HEK293 (cell line): ENCODE measurements around the gene NUCB1.
A peak's percentile ranks its signal among the peaks of the same experiment; 100 is the strongest.

ENCODE experiments used
- GLIS2 ChIP-seq: fragments of 450-650 bp; formaldehyde crosslinking; IDR thresholded peaks from 2 replicates; pipeline ENCODE4 v1.5.1; 2016; ENCODE audit warnings: missing biosample characterization, missing genetic modification characterization
- KLF10 ChIP-seq: fragments of 450-650 bp; IDR thresholded peaks from 2 replicates; pipeline ENCODE4 v1.5.1; 2018; ENCODE audit warnings: missing biosample characterization, mild to moderate bottlenecking, missing genetic modification characterization
- MEIS1 ChIP-seq: sonication (generic); formaldehyde crosslinking; IDR thresholded peaks from 2 replicates; pipeline ENCODE4 v1.8.1; 2022; ENCODE audit warnings: missing genetic modification reagents, mild to moderate bottlenecking, borderline replicate concordance
- REPIN1 ChIP-seq: fragments of 450-650 bp; formaldehyde crosslinking; IDR thresholded peaks from 2 replicates; pipeline ENCODE4 v1.5.1; 2017; ENCODE audit warnings: missing biosample characterization, missing genetic modification characterization, low read depth
- SP2 ChIP-seq: fragments of 450-650 bp; formaldehyde crosslinking; IDR thresholded peaks from 2 replicates; pipeline ENCODE4 v1.5.1; 2016; ENCODE audit warnings: missing biosample characterization, missing genetic modification characterization
- TSHZ1 ChIP-seq: fragments of 450-650 bp; formaldehyde crosslinking; IDR thresholded peaks from 2 replicates; pipeline ENCODE4 v1.5.1; 2016; ENCODE audit warnings: missing biosample characterization, missing genetic modification characterization, borderline replicate concordance
- ZBTB17 ChIP-seq: fragments of 450-650 bp; formaldehyde crosslinking; IDR thresholded peaks from 2 replicates; pipeline ENCODE4 v1.5.1; 2016; ENCODE audit warnings: missing biosample characterization, missing genetic modification characterization
- ZFP37 ChIP-seq: fragments of 450-650 bp; formaldehyde crosslinking; IDR thresholded peaks from 2 replicates; pipeline ENCODE4 v1.5.1; 2016; ENCODE audit warnings: missing biosample characterization, missing genetic modification characterization
- ZNF19 ChIP-seq: fragments of 450-650 bp; formaldehyde crosslinking; IDR thresholded peaks from 2 replicates; pipeline ENCODE4; 2016; ENCODE audit warnings: missing biosample characterization, missing genetic modification characterization, low read depth
- ZNF2 ChIP-seq: fragments of 450-650 bp; formaldehyde crosslinking; IDR thresholded peaks from 2 replicates; pipeline ENCODE4 v1.5.1; 2016; ENCODE audit warnings: missing biosample characterization, missing genetic modification characterization
- ZNF221 ChIP-seq: fragments of 450-650 bp; formaldehyde crosslinking; IDR thresholded peaks from 2 replicates; pipeline ENCODE4 v1.5.1; 2017; ENCODE audit warnings: missing biosample characterization, missing genetic modification characterization, borderline replicate concordance
- ZNF23 ChIP-seq: fragments of 450-650 bp; formaldehyde crosslinking; IDR thresholded peaks from 2 replicates; pipeline ENCODE4 v1.5.1; 2016; ENCODE audit warnings: missing biosample characterization, missing genetic modification characterization, borderline replicate concordance
- ZNF239 ChIP-seq: fragments of 450-650 bp; formaldehyde crosslinking; IDR thresholded peaks from 2 replicates; pipeline ENCODE4 v1.5.1; 2016; ENCODE audit warnings: missing biosample characterization, missing genetic modification characterization
- ZNF266 ChIP-seq: fragments of 450-650 bp; formaldehyde crosslinking; IDR thresholded peaks from 2 replicates; pipeline ENCODE4 v1.5.1; 2016; ENCODE audit warnings: missing biosample characterization, missing genetic modification characterization, low read depth
- ZNF302 ChIP-seq: fragments of 450-650 bp; formaldehyde crosslinking; IDR thresholded peaks from 2 replicates; pipeline ENCODE4 v1.5.1; 2016; ENCODE audit warnings: missing biosample characterization, missing genetic modification characterization, low read depth
- ZNF391 ChIP-seq: fragments of 450-650 bp; formaldehyde crosslinking; IDR thresholded peaks from 2 replicates; pipeline ENCODE4 v1.5.1; 2016; ENCODE audit warnings: low read depth, missing biosample characterization, missing genetic modification characterization, borderline replicate concordance
- ZNF394 ChIP-seq: fragments of 450-650 bp; formaldehyde crosslinking; IDR thresholded peaks from 2 replicates; pipeline ENCODE4 v1.5.1; 2016; ENCODE audit warnings: missing biosample characterization, missing genetic modification characterization, mild to moderate bottlenecking, moderate library complexity, borderline replicate concordance
- ZNF530 ChIP-seq: fragments of 450-650 bp; formaldehyde crosslinking; IDR thresholded peaks from 2 replicates; pipeline ENCODE4 v1.5.1; 2016; ENCODE audit warnings: low read depth, missing biosample characterization, missing genetic modification characterization
- ZNF555 ChIP-seq: fragments of 450-650 bp; formaldehyde crosslinking; conservative IDR thresholded peaks from 2 replicates; pipeline ENCODE4 v1.5.1; 2017; ENCODE audit warnings: missing biosample characterization, mild to moderate bottlenecking, missing genetic modification characterization, inconsistent platforms
- ZNF600 ChIP-seq: fragments of 450-650 bp; formaldehyde crosslinking; IDR thresholded peaks from 2 replicates; pipeline ENCODE4 v1.5.1; 2016; ENCODE audit warnings: missing biosample characterization, missing genetic modification characterization
- ZNF747 ChIP-seq: fragments of 450-650 bp; formaldehyde crosslinking; IDR thresholded peaks from 2 replicates; pipeline ENCODE4 v1.5.1; 2016; ENCODE audit warnings: missing biosample characterization, missing genetic modification characterization
- ZNF777 ChIP-seq: fragments of 450-650 bp; formaldehyde crosslinking; IDR thresholded peaks from 2 replicates; pipeline ENCODE4 v1.5.1; 2017; ENCODE audit warnings: missing biosample characterization, missing genetic modification characterization, borderline replicate concordance
- ZNF830 ChIP-seq: fragments of 450-650 bp; IDR thresholded peaks from 2 replicates; pipeline ENCODE4 v1.5.0; 2018; ENCODE audit warnings: missing biosample characterization, missing genetic modification characterization, low read depth, mild to moderate bottlenecking, moderate library complexity
- ZNF837 ChIP-seq: fragments of 450-650 bp; formaldehyde crosslinking; IDR thresholded peaks from 2 replicates; pipeline ENCODE4 v1.5.1; 2016; ENCODE audit warnings: missing biosample characterization, missing genetic modification characterization
- ZNF843 ChIP-seq: fragments of 450-650 bp; formaldehyde crosslinking; IDR thresholded peaks from 2 replicates; pipeline ENCODE4 v1.5.1; 2016; ENCODE audit warnings: missing biosample characterization, missing genetic modification characterization
- ZSCAN30 ChIP-seq: fragments of 450-650 bp; IDR thresholded peaks from 2 replicates; pipeline ENCODE4 v1.5.1; 2018; ENCODE audit warnings: missing biosample characterization, mild to moderate bottlenecking, missing genetic modification characterization, moderate library complexity
- ZSCAN5A ChIP-seq: fragments of 450-650 bp; formaldehyde crosslinking; IDR thresholded peaks from 2 replicates; pipeline ENCODE4 v1.5.1; 2016; ENCODE audit warnings: missing biosample characterization, missing genetic modification characterization
- TF ChIP-seq, protein P1 (sequence below): fragments of 450-650 bp; formaldehyde crosslinking; IDR thresholded peaks from 2 replicates; pipeline ENCODE4 v1.5.1; 2016; ENCODE audit warnings: missing biosample characterization, missing genetic modification characterization
- TF ChIP-seq, protein P2 (sequence below): fragments of 450-650 bp; formaldehyde crosslinking; IDR thresholded peaks from 2 replicates; pipeline ENCODE4 v1.5.1; 2016; ENCODE audit warnings: missing biosample characterization, missing genetic modification characterization

NUCB1 gene

GRCh38 chr19:48965040-48965805 is 65.1 kb downstream of the NUCB1 start, which contains the start of gene FTL (continued):
- peak; percentile 22; the same call in 1 of the 2 replicates for TF ChIP-seq TSHZ1 (tag by site-specific recombination)
- TF ChIP-seq ZNF221 (tag by site-specific recombination), result no peak
- peak; percentile 74; the same call in 1 of the 2 replicates for TF ChIP-seq ZNF394
- no peak; the same call in none of the 2 replicates for TF ChIP-seq ZNF843
- peak; percentile 51 for TF ChIP-seq ZNF23 (tag by site-specific recombination)
- TF ChIP-seq ZBTB17, result peak; percentile 92
- TF ChIP-seq MEIS1 (CRISPR knock-in tag), result no peak
- TF ChIP-seq ZNF530, result no peak
- no peak for TF ChIP-seq ZNF830 (tag by site-specific recombination)
- TF ChIP-seq ZFP37, result peak; percentile 93; the same call in 1 of the 2 replicates
- no peak for TF ChIP-seq ZNF19 (tag by site-specific recombination)
- TF ChIP-seq ZNF555 (tag by site-specific recombination), result no peak
- TF ChIP-seq, protein P1, sequence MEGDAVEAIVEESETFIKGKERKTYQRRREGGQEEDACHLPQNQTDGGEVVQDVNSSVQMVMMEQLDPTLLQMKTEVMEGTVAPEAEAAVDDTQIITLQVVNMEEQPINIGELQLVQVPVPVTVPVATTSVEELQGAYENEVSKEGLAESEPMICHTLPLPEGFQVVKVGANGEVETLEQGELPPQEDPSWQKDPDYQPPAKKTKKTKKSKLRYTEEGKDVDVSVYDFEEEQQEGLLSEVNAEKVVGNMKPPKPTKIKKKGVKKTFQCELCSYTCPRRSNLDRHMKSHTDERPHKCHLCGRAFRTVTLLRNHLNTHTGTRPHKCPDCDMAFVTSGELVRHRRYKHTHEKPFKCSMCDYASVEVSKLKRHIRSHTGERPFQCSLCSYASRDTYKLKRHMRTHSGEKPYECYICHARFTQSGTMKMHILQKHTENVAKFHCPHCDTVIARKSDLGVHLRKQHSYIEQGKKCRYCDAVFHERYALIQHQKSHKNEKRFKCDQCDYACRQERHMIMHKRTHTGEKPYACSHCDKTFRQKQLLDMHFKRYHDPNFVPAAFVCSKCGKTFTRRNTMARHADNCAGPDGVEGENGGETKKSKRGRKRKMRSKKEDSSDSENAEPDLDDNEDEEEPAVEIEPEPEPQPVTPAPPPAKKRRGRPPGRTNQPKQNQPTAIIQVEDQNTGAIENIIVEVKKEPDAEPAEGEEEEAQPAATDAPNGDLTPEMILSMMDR (tag by site-specific recombination), result 0 out of 2 replicates have a peak, but pooled peaks have one; percentile 12
- TF ChIP-seq SP2 (tag by site-specific recombination), result peak; percentile 89
- peak; percentile 63 for TF ChIP-seq KLF10 (tag by site-specific recombination)
- no peak for TF ChIP-seq ZNF266 (tag by site-specific recombination)
- TF ChIP-seq ZNF600 (tag by site-specific recombination), result no peak
- TF ChIP-seq ZNF777, result peak; percentile 77
- 0 out of 2 replicates have a peak, but pooled peaks have one; percentile 53 for TF ChIP-seq ZNF302 (tag by site-specific recombination)
- TF ChIP-seq ZNF2 (tag by site-specific recombination), result peak; percentile 79
- TF ChIP-seq GLIS2 (tag by site-specific recombination), result no peak; the same call in 1 of the 2 replicates
- TF ChIP-seq ZNF747 (tag by site-specific recombination), result 0 out of 2 replicates have a peak, but pooled peaks have one; percentile 69
- TF ChIP-seq REPIN1, result peak; percentile 81; the same call in 1 of the 2 replicates
- TF ChIP-seq ZSCAN5A (tag by site-specific recombination), result no peak
- TF ChIP-seq ZNF391, result peak; percentile 92; the same call in 1 of the 2 replicates
- TF ChIP-seq, protein P2, sequence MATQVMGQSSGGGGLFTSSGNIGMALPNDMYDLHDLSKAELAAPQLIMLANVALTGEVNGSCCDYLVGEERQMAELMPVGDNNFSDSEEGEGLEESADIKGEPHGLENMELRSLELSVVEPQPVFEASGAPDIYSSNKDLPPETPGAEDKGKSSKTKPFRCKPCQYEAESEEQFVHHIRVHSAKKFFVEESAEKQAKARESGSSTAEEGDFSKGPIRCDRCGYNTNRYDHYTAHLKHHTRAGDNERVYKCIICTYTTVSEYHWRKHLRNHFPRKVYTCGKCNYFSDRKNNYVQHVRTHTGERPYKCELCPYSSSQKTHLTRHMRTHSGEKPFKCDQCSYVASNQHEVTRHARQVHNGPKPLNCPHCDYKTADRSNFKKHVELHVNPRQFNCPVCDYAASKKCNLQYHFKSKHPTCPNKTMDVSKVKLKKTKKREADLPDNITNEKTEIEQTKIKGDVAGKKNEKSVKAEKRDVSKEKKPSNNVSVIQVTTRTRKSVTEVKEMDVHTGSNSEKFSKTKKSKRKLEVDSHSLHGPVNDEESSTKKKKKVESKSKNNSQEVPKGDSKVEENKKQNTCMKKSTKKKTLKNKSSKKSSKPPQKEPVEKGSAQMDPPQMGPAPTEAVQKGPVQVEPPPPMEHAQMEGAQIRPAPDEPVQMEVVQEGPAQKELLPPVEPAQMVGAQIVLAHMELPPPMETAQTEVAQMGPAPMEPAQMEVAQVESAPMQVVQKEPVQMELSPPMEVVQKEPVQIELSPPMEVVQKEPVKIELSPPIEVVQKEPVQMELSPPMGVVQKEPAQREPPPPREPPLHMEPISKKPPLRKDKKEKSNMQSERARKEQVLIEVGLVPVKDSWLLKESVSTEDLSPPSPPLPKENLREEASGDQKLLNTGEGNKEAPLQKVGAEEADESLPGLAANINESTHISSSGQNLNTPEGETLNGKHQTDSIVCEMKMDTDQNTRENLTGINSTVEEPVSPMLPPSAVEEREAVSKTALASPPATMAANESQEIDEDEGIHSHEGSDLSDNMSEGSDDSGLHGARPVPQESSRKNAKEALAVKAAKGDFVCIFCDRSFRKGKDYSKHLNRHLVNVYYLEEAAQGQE (tag by site-specific recombination), result peak; percentile 76
- TF ChIP-seq ZSCAN30, result 0 out of 2 replicates have a peak, but pooled peaks have one; percentile 42
- TF ChIP-seq ZNF837, result 0 out of 2 replicates have a peak, but pooled peaks have one; percentile 81
- TF ChIP-seq ZNF239 (tag by site-specific recombination), result peak; percentile 44; the same call in 1 of the 2 replicates
